22Rv1 (cell line): ENCODE results near the gene SPPL2A.

Experiments
- H3K27ac ChIP-seq: fragments of 450-650 bp; 2 replicates; pipeline ENCODE4 v1.5.1; 2017
- CTCF ChIP-seq: fragments of 450-650 bp; IDR thresholded peaks from 2 replicates; pipeline ENCODE4 v1.5.1; 2017; ENCODE audit warnings: mild to moderate bottlenecking
- ZFX ChIP-seq: fragments of 450-650 bp; IDR thresholded peaks from 2 replicates; pipeline ENCODE4 v1.6.1; 2017; ENCODE audit warnings: antibody characterized with exemption, borderline replicate concordance

The SPPL2A gene

GRCh38 chr15:50665938-50666337 lies 99.6 kb downstream of the SPPL2A start:
- H3K27ac ChIP-seq: no peak overlapping the region
- TF ChIP-seq CTCF: no peak

GRCh38 chr15:50655555-50655954 lies 110.0 kb downstream of the SPPL2A start:
- TF ChIP-seq CTCF: no peak
- TF ChIP-seq ZFX: no peak
- H3K27ac ChIP-seq: no peak overlapping the region

- no peak for TF ChIP-seq ZFX
- H3K27ac ChIP-seq: no peak overlapping the region
These were observed 112.3 kb downstream of the SPPL2A start for GRCh38 chr15:50653156-50653743.

GRCh38 chr15:50652671-50653070 lies 112.8 kb downstream of the SPPL2A start:
- no peak overlapping the region for H3K27ac ChIP-seq
- TF ChIP-seq ZFX: no peak
- no peak for TF ChIP-seq CTCF
